Panc1 (cell line): ENCODE measurements around the gene DOCK8. TPM values are rescaled to one million over a fixed set of nuclear protein-coding genes. Genes with fewer than 3 reads are reported as not detected.
"Not testable (repeated sequence)": the region's sequence is repeated elsewhere in the genome, so short reads cannot be mapped to it uniquely, and the experiment has no call there.

Experiments
- ATAC-seq: fragments of 200-7000 bp; cut with Tn5 transposase; 2 replicates; pipeline ENCODE4 v1.9.1; 2020; ENCODE audit warnings: mild to moderate bottlenecking, moderate library complexity
- BruUV-seq: library from RNA; stranded (reverse); fragments of 400-500 nt; replicated peaks from 2 replicates; lab custom pipeline; 2021; lab: Mats Ljungman, UMichigan
- CTCF ChIA-PET: fragments of 300-600 bp; sonication (Branson Sonifier 250); formaldehyde crosslinking; loops from one replicate; lab custom pipeline; 2022; ENCODE audit warnings: antibody characterized with exemption; lab: Charles Lee
- POLR2A ChIA-PET: fragments of 300-600 bp; sonication (Branson Sonifier 250); formaldehyde crosslinking; loops from one replicate; lab custom pipeline; 2022; ENCODE audit warnings: antibody characterized with exemption; lab: Charles Lee
- DNase-seq: peaks from one replicate; pipeline ENCODE4 v3.0.0-alpha.2; 2010; ENCODE audit warnings: low read depth, low spot score
- H3K27ac ChIP-seq: 2 replicates; pipeline ENCODE4 v1.5.1; 2011; ENCODE audit warnings: mild to moderate bottlenecking, low read length, inconsistent platforms
- H3K27me3 ChIP-seq: fragments of 200-500 bp; sonication (Bioruptor generic); 2 replicates; pipeline ENCODE4 v1.6.0; 2014; ENCODE audit warnings: low read length, inconsistent platforms; ENCODE audit not compliant: control insufficient read depth, insufficient read depth
- H3K36me3 ChIP-seq: fragments of 200-500 bp; sonication (Bioruptor generic); 2 replicates; pipeline ENCODE4 v1.5.1; 2014; ENCODE audit warnings: inconsistent platforms, mild to moderate bottlenecking, low read length, moderate library complexity; ENCODE audit not compliant: control insufficient read depth, insufficient read depth
- H3K4me1 ChIP-seq: 2 replicates; pipeline ENCODE4 v1.5.1; 2011; ENCODE audit warnings: inconsistent platforms, mild to moderate bottlenecking, low read length, moderate library complexity; ENCODE audit not compliant: control insufficient read depth, insufficient read depth
- H3K4me3 ChIP-seq, 2 experiments: 2 replicates each; pipeline ENCODE4 v1.5.1; 2011 to 2012; ENCODE audit warnings: low read depth in 2 of 2, low read length in 2 of 2, mild to moderate bottlenecking in 2 of 2, inconsistent platforms in 1 of 2, moderate library complexity in 1 of 2
- H3K9me3 ChIP-seq: fragments of 200-500 bp; sonication (Bioruptor generic); 2 replicates; pipeline ENCODE4 v1.5.1; 2014; ENCODE audit warnings: low read depth, mild to moderate bottlenecking, inconsistent platforms, low read length, moderate library complexity; ENCODE audit not compliant: control insufficient read depth, insufficient read depth
- POLR2AphosphoS5 ChIP-seq: IDR thresholded peaks from 2 replicates; pipeline ENCODE4 v1.6.1; 2012; ENCODE audit warnings: mild to moderate bottlenecking, low read depth, low read length, moderate library complexity
- SIN3A ChIP-seq: IDR thresholded peaks from 2 replicates; pipeline ENCODE4 v1.6.1; 2012; ENCODE audit warnings: low read depth, mild to moderate bottlenecking, low read length, moderate library complexity, borderline replicate concordance; ENCODE audit not compliant: insufficient read depth
- TCF7L2 ChIP-seq: IDR thresholded peaks from 2 replicates; pipeline ENCODE4 v1.6.1; 2011; ENCODE audit warnings: mild to moderate bottlenecking, low read depth, low read length, inconsistent platforms
- in situ Hi-C: cut with HindIII; loops from 2 replicates; pipeline ENCODE4 v1.10.0; 2016; ENCODE audit warnings: low sequenced_read_pairs, low pct_unique_long_range_greater_than_20kb
- intact Hi-C: fragments of 100-400 bp; cut with micrococcal nuclease; formaldehyde crosslinking; loops from one replicate; pipeline ENCODE4 v1.10.0; 2022; ENCODE audit not compliant: unreplicated experiment
- total RNA-seq: library from RNA; stranded (reverse); gene quantifications from one replicate; pipeline ENCODE4 v1.2.1, GENCODE V29; 2021; ENCODE audit not compliant: unreplicated experiment
- TF ChIP-seq, protein P1 (sequence below): fragments of 450-650 bp; IDR thresholded peaks from 2 replicates; pipeline ENCODE4 v1.5.1; 2017; ENCODE audit warnings: mild to moderate bottlenecking
- TF ChIP-seq, protein P2 (sequence below), 2 experiments: IDR thresholded peaks; 2 replicates each; pipeline ENCODE4 v1.6.1; 2011 to 2012; ENCODE audit warnings: low read depth in 2 of 2, control low read depth in 1 of 2, low read length in 1 of 2, mild to moderate bottlenecking in 1 of 2, moderate library complexity in 1 of 2; ENCODE audit not compliant: insufficient read depth in 1 of 2

The DOCK8 gene
- total RNA-seq, 1 experiment from 2014 or later: 1.4 TPM

DNA sequence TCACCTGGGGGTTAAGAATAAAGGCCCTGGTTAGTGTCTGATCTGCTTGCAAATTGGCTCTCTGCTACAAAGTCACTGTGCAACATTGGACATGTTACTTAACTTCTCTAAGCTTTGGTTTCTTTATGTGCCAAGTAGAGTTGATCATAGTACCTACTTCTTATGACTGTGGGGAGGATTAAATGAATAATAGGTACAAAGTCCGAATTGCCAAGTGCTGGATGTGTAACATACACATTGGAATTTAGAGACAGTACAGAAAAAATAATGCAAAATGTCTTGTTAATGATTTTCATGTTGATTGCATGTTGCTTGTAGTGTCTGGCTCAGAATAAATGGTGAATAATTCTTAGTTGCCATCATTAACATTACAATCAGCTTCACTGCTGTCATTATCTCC is 2.2 kb downstream of the DOCK8 start:
- no peak overlapping the region for H3K27ac ChIP-seq
- H3K36me3 ChIP-seq: no peaks in the 10 kb centered on the region
- no peaks in the 10 kb centered on the region for H3K4me1 ChIP-seq
- in situ Hi-C loops (no loop called here), intact Hi-C loops (no loop called here)
- POLR2A ChIA-PET: no interaction called here
- ATAC-seq (no peak), DNase-seq (no peak)
- BruUV-seq: no TSS peak
- H3K4me3 ChIP-seq: no peak overlapping the region
- peaks cover 2% of the 10 kb centered on the region; the same call in 1 of the 2 replicates for H3K27me3 ChIP-seq
- no peaks in the 10 kb centered on the region for H3K9me3 ChIP-seq
- CTCF ChIA-PET: no interaction called here
- no peak for TF ChIP-seq SIN3A
- TF ChIP-seq, protein P1, sequence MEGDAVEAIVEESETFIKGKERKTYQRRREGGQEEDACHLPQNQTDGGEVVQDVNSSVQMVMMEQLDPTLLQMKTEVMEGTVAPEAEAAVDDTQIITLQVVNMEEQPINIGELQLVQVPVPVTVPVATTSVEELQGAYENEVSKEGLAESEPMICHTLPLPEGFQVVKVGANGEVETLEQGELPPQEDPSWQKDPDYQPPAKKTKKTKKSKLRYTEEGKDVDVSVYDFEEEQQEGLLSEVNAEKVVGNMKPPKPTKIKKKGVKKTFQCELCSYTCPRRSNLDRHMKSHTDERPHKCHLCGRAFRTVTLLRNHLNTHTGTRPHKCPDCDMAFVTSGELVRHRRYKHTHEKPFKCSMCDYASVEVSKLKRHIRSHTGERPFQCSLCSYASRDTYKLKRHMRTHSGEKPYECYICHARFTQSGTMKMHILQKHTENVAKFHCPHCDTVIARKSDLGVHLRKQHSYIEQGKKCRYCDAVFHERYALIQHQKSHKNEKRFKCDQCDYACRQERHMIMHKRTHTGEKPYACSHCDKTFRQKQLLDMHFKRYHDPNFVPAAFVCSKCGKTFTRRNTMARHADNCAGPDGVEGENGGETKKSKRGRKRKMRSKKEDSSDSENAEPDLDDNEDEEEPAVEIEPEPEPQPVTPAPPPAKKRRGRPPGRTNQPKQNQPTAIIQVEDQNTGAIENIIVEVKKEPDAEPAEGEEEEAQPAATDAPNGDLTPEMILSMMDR: no peak
- TF ChIP-seq TCF7L2: no peak
- TF ChIP-seq POLR2AphosphoS5: no peak
- TF ChIP-seq, protein P2, sequence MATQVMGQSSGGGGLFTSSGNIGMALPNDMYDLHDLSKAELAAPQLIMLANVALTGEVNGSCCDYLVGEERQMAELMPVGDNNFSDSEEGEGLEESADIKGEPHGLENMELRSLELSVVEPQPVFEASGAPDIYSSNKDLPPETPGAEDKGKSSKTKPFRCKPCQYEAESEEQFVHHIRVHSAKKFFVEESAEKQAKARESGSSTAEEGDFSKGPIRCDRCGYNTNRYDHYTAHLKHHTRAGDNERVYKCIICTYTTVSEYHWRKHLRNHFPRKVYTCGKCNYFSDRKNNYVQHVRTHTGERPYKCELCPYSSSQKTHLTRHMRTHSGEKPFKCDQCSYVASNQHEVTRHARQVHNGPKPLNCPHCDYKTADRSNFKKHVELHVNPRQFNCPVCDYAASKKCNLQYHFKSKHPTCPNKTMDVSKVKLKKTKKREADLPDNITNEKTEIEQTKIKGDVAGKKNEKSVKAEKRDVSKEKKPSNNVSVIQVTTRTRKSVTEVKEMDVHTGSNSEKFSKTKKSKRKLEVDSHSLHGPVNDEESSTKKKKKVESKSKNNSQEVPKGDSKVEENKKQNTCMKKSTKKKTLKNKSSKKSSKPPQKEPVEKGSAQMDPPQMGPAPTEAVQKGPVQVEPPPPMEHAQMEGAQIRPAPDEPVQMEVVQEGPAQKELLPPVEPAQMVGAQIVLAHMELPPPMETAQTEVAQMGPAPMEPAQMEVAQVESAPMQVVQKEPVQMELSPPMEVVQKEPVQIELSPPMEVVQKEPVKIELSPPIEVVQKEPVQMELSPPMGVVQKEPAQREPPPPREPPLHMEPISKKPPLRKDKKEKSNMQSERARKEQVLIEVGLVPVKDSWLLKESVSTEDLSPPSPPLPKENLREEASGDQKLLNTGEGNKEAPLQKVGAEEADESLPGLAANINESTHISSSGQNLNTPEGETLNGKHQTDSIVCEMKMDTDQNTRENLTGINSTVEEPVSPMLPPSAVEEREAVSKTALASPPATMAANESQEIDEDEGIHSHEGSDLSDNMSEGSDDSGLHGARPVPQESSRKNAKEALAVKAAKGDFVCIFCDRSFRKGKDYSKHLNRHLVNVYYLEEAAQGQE (IDR thresholded peaks at IDR 0.05; ENCODE audit: insufficient read depth in 1 of 2, low read depth in 2 of 2, low read length in 1 of 2): no peak

DNA sequence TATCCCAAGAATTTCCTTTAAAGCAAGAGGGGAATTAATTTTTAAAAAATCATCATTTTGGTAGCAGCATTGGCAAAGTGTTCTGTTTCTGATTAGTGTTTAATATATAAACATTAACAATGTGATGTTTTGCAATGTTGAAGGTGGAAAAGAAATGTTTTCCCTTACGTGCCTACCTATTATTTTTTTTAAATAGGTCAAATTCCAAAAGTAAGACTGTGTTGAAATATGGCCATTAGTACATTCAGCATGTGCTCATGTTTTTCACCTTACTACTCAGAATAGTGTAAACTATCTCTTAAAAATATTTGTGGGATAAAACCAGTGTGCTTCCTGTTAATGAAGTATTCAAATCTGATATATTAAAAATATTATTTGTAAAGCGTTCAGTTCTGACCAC is 3.3 kb downstream of the DOCK8 start:
- Histone ChIP-seq H3K27ac (no peak overlapping the region), H3K9me3 (no peaks in the 10 kb centered on the region), H3K4me1 (no peaks in the 10 kb centered on the region), H3K4me3 (no peak overlapping the region), H3K36me3 (no peaks in the 10 kb centered on the region), H3K27me3 (0 out of 2 replicates have a peak, but pooled peaks cover 2% of the 10 kb centered on the region)
- no TSS peak for BruUV-seq
- DNase-seq: no peak
- intact Hi-C loops: no loop called here
- ATAC-seq: no peak
- CTCF ChIA-PET: no interaction called here
- POLR2A ChIA-PET: no interaction called here
- TF ChIP-seq TCF7L2 (no peak), SIN3A (no peak), POLR2AphosphoS5 (no peak)
- TF ChIP-seq, protein P2 (IDR thresholded peaks at IDR 0.05; ENCODE audit: insufficient read depth in 1 of 2, low read depth in 2 of 2, low read length in 1 of 2): no peak
- TF ChIP-seq, protein P1: no peak
- in situ Hi-C loops: no loop called here

DNA sequence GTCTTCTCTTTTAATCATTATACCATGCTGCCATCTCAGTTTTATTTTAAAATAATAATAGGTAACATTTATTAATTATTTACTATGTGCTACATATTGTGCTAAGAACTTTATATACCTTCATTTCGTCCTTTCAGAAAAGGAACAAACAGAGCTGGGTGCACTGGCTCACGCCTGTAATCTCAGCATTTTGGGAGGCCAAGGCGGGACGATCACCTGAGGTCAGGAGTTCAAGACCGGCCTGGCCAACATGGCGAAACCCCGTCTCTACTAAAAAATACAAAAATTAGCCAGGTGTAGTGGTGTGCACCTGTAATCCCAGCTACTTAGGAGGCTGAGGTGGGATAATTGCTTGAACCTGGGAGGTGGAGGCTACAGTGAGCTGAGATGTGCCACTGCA is 4.4 kb downstream of the DOCK8 start:
- H3K36me3 ChIP-seq, H3K4me3 ChIP-seq, ATAC-seq, H3K9me3 ChIP-seq, H3K27ac ChIP-seq, POLR2A ChIA-PET, DNase-seq, H3K4me1 ChIP-seq, BruUV-seq, intact Hi-C loops, CTCF ChIA-PET, in situ Hi-C loops, H3K27me3 ChIP-seq: not testable (repeated sequence)
